Mucosa of descending colon (tissue), 3 donors: ENCODE measurements around the gene ADAMTS9. TPM values are rescaled to one million over a fixed set of nuclear protein-coding genes. Genes with fewer than 3 reads are reported as not detected.
"Not testable (repeated sequence)": the region's sequence is repeated elsewhere in the genome, so short reads cannot be mapped to it uniquely, and the experiment has no call there.

ENCODE experiments used
- ATAC-seq: fragments of 200-7000 bp; cut with Tn5 transposase; one replicate; pipeline ENCODE4 v1.9.1; 2020; ENCODE audit warnings: mild to moderate bottlenecking, moderate library complexity
- DNase-seq, 3 donors: peaks; one replicate each; pipeline ENCODE4 v3.0.0-alpha.2; 2020
- H3K36me3 ChIP-seq: fragments of 200-600 bp; one replicate; pipeline ENCODE4 v1.8.0; 2021; ENCODE audit warnings: low read depth, mild to moderate bottlenecking
- H3K4me1 ChIP-seq: fragments of 200-600 bp; one replicate; pipeline ENCODE4 v1.8.0; 2021; ENCODE audit warnings: low read depth, mild to moderate bottlenecking
- H3K4me3 ChIP-seq: fragments of 200-600 bp; one replicate; pipeline ENCODE4 v1.8.0; 2021; ENCODE audit warnings: mild to moderate bottlenecking
- H3K9me3 ChIP-seq: fragments of 200-600 bp; one replicate; pipeline ENCODE4 v1.8.0; 2021; ENCODE audit warnings: mild to moderate bottlenecking
- intact Hi-C, 2 donors: fragments of 100-400 bp; cut with DNase I in 1 of 2; cut with micrococcal nuclease in 1 of 2; formaldehyde crosslinking; loops; one replicate each; pipeline versions ENCODE4 v1.11.0 to v1.11.1; 2022; cut with DNase I, micrococcal nuclease
- total RNA-seq, 3 donors: library from RNA; stranded (reverse); fragmentation: NEBNext Ultra II Directional in 2 of 3; extraction: Animal tissue kit (Norgen Biotek cat#: 25700) in 2 of 3; gene quantifications; one replicate each; pipeline versions ENCODE4 v1.2.1 to v1.2.4, GENCODE V29; 2021 to 2023
- TF ChIP-seq, protein P1 (sequence below): fragments of 200-600 bp; IDR thresholded peaks from one replicate; pipeline ENCODE4 v1.8.0; 2022; ENCODE audit warnings: antibody characterized with exemption, mild to moderate bottlenecking
- donor health status: DM: no; HTN: no; CAD: no; lungs with moderate emphysema.
- donor health status: DM: no; HTN: no; CAD: no.
- donor health status: DM: no; HTN: yes; CAD: no.

ADAMTS9 gene
- total RNA-seq, 3 donors from 2014 or later: 7.4 to 20.5 (median 20.1) TPM

DNA sequence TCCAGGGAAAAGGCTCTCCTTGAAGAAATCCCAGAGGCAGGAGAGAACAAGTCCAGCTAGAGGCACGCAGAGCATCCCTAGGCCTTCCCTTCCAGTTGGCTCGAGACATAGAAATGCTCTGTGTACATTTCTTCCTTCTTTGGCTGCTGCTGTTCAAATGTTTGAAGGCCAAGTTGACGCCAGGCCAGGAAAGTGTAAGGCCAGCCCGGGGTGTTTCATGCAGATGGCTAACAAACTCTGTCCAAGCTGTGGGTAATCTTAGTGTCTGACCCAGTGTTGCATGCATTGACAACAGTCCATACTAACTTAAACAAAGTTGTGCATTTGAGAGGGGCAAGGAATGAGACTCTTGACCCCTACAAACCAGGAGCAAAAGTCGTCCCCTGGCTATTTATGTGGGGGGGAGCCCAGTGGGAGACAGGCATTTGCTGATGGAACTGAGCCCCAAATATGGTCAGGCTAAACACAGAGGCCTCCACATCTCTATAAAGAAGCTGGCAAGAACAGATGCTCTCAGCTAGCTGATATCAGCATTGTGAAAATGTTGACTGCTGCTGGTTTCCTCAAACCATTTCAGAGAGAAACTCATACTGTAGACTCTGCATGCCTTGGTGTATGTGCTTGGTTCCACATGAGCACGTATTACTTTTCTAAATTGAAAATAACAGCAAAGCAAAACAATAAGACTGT, 139.5 kb downstream of the ADAMTS9 start:
- ATAC-seq: peak; percentile 60
- DNase-seq: peak; percentile 46 to 59 (median 49)
- TF ChIP-seq, protein P1, sequence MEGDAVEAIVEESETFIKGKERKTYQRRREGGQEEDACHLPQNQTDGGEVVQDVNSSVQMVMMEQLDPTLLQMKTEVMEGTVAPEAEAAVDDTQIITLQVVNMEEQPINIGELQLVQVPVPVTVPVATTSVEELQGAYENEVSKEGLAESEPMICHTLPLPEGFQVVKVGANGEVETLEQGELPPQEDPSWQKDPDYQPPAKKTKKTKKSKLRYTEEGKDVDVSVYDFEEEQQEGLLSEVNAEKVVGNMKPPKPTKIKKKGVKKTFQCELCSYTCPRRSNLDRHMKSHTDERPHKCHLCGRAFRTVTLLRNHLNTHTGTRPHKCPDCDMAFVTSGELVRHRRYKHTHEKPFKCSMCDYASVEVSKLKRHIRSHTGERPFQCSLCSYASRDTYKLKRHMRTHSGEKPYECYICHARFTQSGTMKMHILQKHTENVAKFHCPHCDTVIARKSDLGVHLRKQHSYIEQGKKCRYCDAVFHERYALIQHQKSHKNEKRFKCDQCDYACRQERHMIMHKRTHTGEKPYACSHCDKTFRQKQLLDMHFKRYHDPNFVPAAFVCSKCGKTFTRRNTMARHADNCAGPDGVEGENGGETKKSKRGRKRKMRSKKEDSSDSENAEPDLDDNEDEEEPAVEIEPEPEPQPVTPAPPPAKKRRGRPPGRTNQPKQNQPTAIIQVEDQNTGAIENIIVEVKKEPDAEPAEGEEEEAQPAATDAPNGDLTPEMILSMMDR: no peak
- Histone ChIP-seq H3K4me1 (no peaks in the 10 kb centered on the region), H3K36me3 (no peaks in the 10 kb centered on the region), H3K9me3 (no peaks in the 10 kb centered on the region), H3K4me3 (no peak overlapping the region)
- intact Hi-C loops: no loop called here

DNA sequence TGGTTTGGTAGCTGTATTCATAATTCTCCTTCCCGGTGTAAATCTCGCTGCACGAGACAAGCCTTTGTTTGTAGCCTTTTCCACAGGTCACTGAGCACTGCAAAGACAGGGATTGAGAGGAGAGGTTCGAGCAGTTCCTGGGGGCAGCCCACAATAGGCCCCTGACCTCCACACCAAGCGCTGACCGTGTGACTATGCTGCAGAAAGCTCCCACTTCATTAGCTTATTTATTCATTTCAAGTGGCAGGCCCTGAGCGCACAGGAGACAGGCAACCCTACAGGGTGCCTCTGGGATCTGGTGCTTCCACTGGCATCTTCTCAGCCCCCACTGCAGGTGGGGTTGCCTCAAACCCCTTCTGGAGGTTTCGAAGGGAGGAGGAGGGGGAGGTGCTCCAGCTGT, 140.9 kb downstream of the ADAMTS9 start:
- ATAC-seq (no peak), DNase-seq (no peak)
- intact Hi-C loops: no loop called here
- TF ChIP-seq, protein P1: no peak
- H3K4me3 ChIP-seq: no peak overlapping the region
- no peaks in the 10 kb centered on the region for H3K4me1 ChIP-seq
- H3K36me3 ChIP-seq: no peaks in the 10 kb centered on the region
- H3K9me3 ChIP-seq: no peaks in the 10 kb centered on the region

DNA sequence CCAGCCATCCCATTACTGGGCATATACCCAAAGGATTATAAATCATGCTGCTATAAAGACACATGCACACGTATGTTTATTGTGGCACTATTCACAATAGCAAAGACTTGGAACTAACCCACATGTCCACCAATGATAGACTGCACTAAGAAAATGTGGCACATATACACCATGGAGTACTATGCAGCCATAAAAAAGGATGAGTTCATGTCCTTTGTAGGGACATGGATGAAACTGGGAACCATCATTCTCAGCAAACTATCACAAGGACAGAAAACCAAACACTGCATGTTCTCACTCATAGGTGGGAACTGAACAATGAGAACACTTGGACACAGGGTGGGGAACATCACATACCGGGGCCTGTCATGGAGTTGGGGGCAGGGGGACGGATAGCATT, 142.6 kb downstream of the ADAMTS9 start:
- intact Hi-C loops, H3K36me3 ChIP-seq: not testable (repeated sequence)

DNA sequence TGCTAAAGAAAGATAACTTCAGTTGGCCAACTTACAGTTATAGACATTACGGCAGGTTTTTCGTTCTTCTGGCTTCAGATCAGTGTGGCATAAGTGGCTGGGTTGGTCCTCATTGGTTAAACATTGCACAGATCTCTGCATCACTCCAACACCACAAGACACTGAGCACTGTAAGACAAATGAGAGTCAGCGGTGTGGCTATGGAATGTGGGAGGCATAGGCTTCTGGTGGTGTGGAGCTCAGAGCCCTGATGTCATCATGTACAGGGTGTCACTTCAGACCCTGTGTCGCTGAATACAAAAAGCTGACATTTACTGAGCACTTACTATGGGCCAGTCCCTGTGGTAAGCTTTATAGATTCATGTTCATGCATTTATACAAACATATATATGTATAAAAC, 146.0 kb downstream of the ADAMTS9 start:
- H3K4me3 ChIP-seq: no peak overlapping the region
- no peaks in the 10 kb centered on the region for H3K4me1 ChIP-seq
- H3K9me3 ChIP-seq: no peaks in the 10 kb centered on the region
- intact Hi-C loops: no loop called here
- no peaks in the 10 kb centered on the region for H3K36me3 ChIP-seq
- TF ChIP-seq, protein P1: no peak
- DNase-seq: no peak
- no peak for ATAC-seq

More for the DNA sequence above, 142.6 kb downstream of the ADAMTS9 start:
- H3K9me3 ChIP-seq, DNase-seq, ATAC-seq, H3K4me1 ChIP-seq, H3K4me3 ChIP-seq: not testable (repeated sequence)

DNA sequence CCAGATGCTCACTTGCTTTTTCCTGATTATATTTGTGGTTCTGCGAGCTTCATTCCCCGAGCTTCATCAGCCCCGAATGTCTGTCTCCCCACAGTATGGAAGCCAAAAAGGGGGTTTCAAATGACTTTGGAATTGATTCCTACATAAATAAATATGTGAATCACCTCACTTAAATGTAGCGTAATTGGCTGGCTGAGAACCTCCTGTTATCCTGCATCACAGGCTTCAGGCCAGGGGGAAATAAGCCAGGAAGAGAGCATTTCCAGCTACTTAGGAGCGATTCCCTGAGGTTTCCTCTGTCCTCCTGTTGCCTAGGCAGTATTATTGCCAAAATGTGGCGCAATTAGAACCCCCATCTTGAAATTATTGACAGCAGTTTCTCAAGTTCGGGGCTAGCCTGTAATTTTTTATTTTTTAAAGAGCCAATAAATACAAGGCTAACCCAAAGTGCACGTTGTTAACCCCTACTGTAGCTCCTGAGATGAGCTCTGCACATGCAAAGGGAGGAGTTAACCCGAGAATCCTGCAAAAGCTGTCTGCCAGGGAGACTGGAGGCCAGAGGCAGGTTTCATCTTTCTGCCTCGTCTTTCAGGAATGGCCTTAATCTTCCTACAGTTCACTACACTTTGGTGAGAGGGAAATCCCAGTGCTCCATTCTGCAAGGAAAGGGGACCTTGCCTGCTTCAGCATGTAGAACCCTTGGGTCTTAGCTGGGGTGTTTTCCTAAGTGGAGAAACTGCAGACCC, 148.2 kb downstream of the ADAMTS9 start:
- Histone ChIP-seq H3K4me3 (no peak overlapping the region), H3K4me1 (no peaks in the 10 kb centered on the region), H3K36me3 (no peaks in the 10 kb centered on the region), H3K9me3 (no peaks in the 10 kb centered on the region)
- peak; percentile 40 for ATAC-seq
- TF ChIP-seq, protein P1: no peak
- DNase-seq: peak in 1 of 3 donors; percentile 43
- intact Hi-C loops: no loop called here

DNA sequence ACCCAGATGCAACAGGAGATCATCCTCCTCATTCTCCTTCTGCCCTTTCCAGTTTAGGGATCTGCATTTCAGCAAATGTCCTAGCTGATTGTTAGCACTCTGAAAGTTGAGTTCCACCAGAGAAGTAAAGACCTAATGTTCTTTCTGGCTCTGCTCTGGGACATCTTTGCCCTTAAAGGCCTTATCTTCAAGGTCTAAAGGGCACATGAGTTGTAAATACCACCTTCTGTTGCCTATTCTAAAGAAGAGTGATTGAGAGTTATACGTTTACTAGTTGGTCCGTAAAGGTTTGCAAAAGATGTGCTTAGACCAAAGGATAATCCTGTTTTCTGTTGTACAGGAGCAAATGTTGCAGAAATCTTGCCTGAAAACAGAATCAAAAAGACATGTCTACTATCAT, 151.6 kb downstream of the ADAMTS9 start:
- intact Hi-C loops: no loop called here
- ATAC-seq (no peak), DNase-seq (no peak)
- Histone ChIP-seq H3K4me3 (no peak overlapping the region), H3K36me3 (no peaks in the 10 kb centered on the region), H3K9me3 (no peaks in the 10 kb centered on the region), H3K4me1 (no peaks in the 10 kb centered on the region)
- TF ChIP-seq, protein P1: no peak
